Right lobe of liver (tissue), 6 donors: ENCODE measurements around the gene PRR35. TPM values are rescaled to one million over a fixed set of nuclear protein-coding genes. Genes with fewer than 3 reads are reported as not detected.

Source experiments
- ATAC-seq, 4 donors: fragments of 200-7000 bp; cut with Tn5 transposase; one replicate each; pipeline ENCODE4 v1.9.1; 2020; ENCODE audit warnings: mild to moderate bottlenecking in 4 of 4, moderate library complexity in 4 of 4
- DNase-seq, 3 donors: peaks; one replicate each; pipeline ENCODE4 v3.0.0-alpha.2; 2020
- H3K27ac ChIP-seq, 3 donors: fragments of 200-600 bp; one replicate each; pipeline ENCODE4 v1.8.0; 2022
- H3K27me3 ChIP-seq, 2 donors: fragments of 200-600 bp; one replicate each; pipeline ENCODE4 v1.8.0; 2022
- H3K36me3 ChIP-seq, 4 donors: fragments of 200-600 bp; sonication (generic) in 1 of 4; one replicate each; pipeline versions ENCODE4 v1.5.1 to v1.8.0; 2017 to 2022; ENCODE audit warnings: control low read depth in 1 of 4
- H3K4me1 ChIP-seq, 4 donors: fragments of 200-600 bp; sonication (generic) in 1 of 4; one replicate each; pipeline versions ENCODE4 v1.5.1 to v1.8.0; 2017 to 2022; ENCODE audit warnings: control low read depth in 1 of 4
- H3K4me3 ChIP-seq, 3 donors: fragments of 200-600 bp; one replicate each; pipeline ENCODE4 v1.8.0; 2022
- H3K9me3 ChIP-seq, 4 donors: fragments of 200-600 bp; sonication (generic) in 1 of 4; one replicate each; pipeline versions ENCODE4 v1.5.1 to v1.8.0; 2017 to 2022; ENCODE audit warnings: control low read depth in 1 of 4
- POLR2A ChIP-seq: fragments of 450-650 bp; IDR thresholded peaks from one replicate; pipeline ENCODE4 v1.6.1; 2017; ENCODE audit warnings: antibody characterized with exemption, mild to moderate bottlenecking
- WGBS: methylation state at CpG from one replicate; pipeline ENCODE4 v1.1.6; 2018; ENCODE audit warnings: low coverage, low lambda C conversion rate; ENCODE audit not compliant: insufficient coverage; ENCODE audit errors: missing lambda C conversion rate; 5-methylcytosine and 5-hydroxymethylcytosine counted together
- intact Hi-C, 2 donors: fragments of 100-400 bp; cut with DNase I; formaldehyde crosslinking; loops; one replicate each; pipeline versions ENCODE4 v1.11.2 to v1.14.1; 2022
- total RNA-seq, 6 experiments: library from RNA; depleted of rRNA in 2 of 6; stranded (reverse); fragments of >200 nt in 2 of 6; fragmentation: NEBNext Ultra II Directional in 3 of 6; extraction: Animal tissue kit (Norgen Biotek cat#: 25700) in 3 of 6; gene quantifications; one replicate each; pipeline versions ENCODE4 v1.1.0 to v1.2.4, GENCODE V29; 2016 to 2023
- TF ChIP-seq, protein P1 (sequence below), 4 donors: fragments of 200-600 bp in 3 of 4; fragments of 450-650 bp in 1 of 4; IDR thresholded peaks; one replicate each; pipeline versions ENCODE4 v1.5.1 to v1.8.0; 2016 to 2022; ENCODE audit warnings: antibody characterized with exemption in 4 of 4, mild to moderate bottlenecking in 2 of 4
- donor health status: DM: no; HTN: yes; CAD: no.
- donor health status: DM: no; HTN: no; CAD: no.
- donor health status: DM: no; HTN: no; CAD: no.
- donor health status: DM: no; HTN: yes; CAD: no.
- donor health status: DM: no; HTN: yes; CAD: no.

Gene PRR35
- total RNA-seq, 6 experiments from 2014 or later, result not detected

- peak overlapping the region; percentile 36 to 57 (median 56) for H3K4me3 ChIP-seq
- no peaks in the 10 kb centered on the region for H3K27me3 ChIP-seq
- DNase-seq (peak in 2 of 3 donors; percentile 81 to 83), ATAC-seq (peak; percentile 45 to 70 (median 70))
- TF ChIP-seq POLR2A, result no peak
- TF ChIP-seq, protein P1, sequence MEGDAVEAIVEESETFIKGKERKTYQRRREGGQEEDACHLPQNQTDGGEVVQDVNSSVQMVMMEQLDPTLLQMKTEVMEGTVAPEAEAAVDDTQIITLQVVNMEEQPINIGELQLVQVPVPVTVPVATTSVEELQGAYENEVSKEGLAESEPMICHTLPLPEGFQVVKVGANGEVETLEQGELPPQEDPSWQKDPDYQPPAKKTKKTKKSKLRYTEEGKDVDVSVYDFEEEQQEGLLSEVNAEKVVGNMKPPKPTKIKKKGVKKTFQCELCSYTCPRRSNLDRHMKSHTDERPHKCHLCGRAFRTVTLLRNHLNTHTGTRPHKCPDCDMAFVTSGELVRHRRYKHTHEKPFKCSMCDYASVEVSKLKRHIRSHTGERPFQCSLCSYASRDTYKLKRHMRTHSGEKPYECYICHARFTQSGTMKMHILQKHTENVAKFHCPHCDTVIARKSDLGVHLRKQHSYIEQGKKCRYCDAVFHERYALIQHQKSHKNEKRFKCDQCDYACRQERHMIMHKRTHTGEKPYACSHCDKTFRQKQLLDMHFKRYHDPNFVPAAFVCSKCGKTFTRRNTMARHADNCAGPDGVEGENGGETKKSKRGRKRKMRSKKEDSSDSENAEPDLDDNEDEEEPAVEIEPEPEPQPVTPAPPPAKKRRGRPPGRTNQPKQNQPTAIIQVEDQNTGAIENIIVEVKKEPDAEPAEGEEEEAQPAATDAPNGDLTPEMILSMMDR (IDR thresholded peaks at IDR 0.05), result no peak
- 35% methylated on average over 7 of the region's 21 CpGs for WGBS
- peaks cover 0 to 38% (median 16%) of the 10 kb centered on the region in 4 donors for H3K4me1 ChIP-seq
- no peaks in the 10 kb centered on the region for H3K9me3 ChIP-seq
- H3K27ac ChIP-seq, result peak overlapping the region; percentile 26 to 61 (median 58)
- H3K36me3 ChIP-seq, result no peaks in the 10 kb centered on the region
- intact Hi-C loops, result no loop called here
These were observed 26.1 kb upstream of the PRR35 start for GRCh38 chr16:534135-534534.

- H3K4me3 ChIP-seq, result peak overlapping the region in 1 of 3 donors; percentile 57
- DNase-seq (no peak), ATAC-seq (peak; percentile 42 to 59 (median 54))
- intact Hi-C loops, result no loop called here
- no peaks in the 10 kb centered on the region for H3K27me3 ChIP-seq
- TF ChIP-seq, protein P1 (IDR thresholded peaks at IDR 0.05), result peak in 1 of 4 donors; percentile 17
- no peak for TF ChIP-seq POLR2A
- H3K36me3 ChIP-seq, result no peaks in the 10 kb centered on the region
- H3K9me3 ChIP-seq, result no peaks in the 10 kb centered on the region
- H3K27ac ChIP-seq, result no peak overlapping the region
- H3K4me1 ChIP-seq, result peaks cover 0 to 32% (median 11%) of the 10 kb centered on the region in 4 donors
- WGBS, result 50% methylated on average over 1 of the region's 27 CpGs
These were observed 25.2 kb upstream of the PRR35 start for GRCh38 chr16:534856-535445.

DNA sequence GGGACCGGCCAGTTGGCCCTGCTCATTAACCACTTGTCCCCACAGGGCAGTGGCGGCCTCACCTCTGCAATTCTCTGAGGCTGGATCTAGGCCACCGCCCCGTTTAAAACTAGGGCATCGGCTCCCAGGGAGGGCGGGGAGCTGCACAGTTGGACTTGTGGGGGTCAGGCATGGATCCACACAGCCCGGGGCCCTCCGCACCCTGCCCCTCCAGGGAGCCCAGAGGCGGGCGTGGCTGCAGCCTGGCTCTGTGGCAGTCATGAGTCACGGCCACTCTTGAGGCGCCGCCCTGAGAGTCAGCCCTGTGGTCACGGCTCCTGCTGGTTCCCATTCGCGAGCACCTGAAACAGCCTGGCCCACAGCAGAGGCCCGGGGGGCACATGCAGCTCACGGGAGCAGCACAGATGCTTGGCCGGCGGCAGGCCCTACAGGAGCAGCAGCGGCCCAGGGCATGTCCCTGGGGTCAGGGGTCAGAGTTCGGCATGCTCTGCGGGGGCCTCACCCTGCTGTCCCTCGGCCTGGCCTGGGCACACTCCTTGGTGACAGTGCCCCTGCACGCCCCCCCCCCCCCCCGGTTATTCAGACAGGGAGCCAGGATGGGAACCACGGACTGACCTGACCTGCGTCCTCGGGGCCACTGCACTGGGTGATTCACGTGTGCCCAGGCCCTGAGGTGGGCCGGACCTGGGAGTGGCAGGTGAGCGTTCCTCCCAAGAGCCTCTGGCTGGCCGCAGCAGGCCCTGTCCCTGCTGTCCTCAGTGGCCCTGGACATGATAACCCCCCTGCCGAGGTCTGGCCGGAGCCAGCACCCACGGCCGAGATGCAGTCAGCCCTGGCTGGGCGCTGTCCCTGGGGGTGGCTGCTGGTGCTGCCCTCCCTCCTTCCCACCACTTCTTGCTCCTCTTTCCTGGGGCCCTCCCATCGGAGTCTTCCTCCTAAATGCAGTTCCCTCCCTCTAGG is 24.5 kb upstream of the PRR35 start:
- Histone ChIP-seq H3K9me3 (no peaks in the 10 kb centered on the region), H3K36me3 (no peaks in the 10 kb centered on the region), H3K27ac (no peak overlapping the region), H3K27me3 (no peaks in the 10 kb centered on the region), H3K4me3 (no peak overlapping the region), H3K4me1 (peaks cover 0 to 29% (median 11%) of the 10 kb centered on the region in 4 donors)
- intact Hi-C loops, result no loop called here
- ATAC-seq, result peak; percentile 15 to 60 (median 18)
- peak in 2 of 3 donors; percentile 64 to 87 for DNase-seq
- TF ChIP-seq, protein P1 (IDR thresholded peaks at IDR 0.05), result no peak
- TF ChIP-seq POLR2A, result no peak
- WGBS, result 52% methylated on average over 7 of the region's 39 CpGs

GRCh38 chr16:536746-537145 is 23.4 kb upstream of the PRR35 start:
- no peak for TF ChIP-seq POLR2A
- TF ChIP-seq, protein P1 (IDR thresholded peaks at IDR 0.05), result no peak
- intact Hi-C loops, result no loop called here
- H3K27me3 ChIP-seq, result no peaks in the 10 kb centered on the region
- H3K9me3 ChIP-seq, result no peaks in the 10 kb centered on the region
- no peak for ATAC-seq
- H3K27ac ChIP-seq, result no peak overlapping the region
- peaks cover 0 to 29% (median 11%) of the 10 kb centered on the region in 4 donors for H3K4me1 ChIP-seq
- no CpG with 5 or more reads among the region's 17 CpGs for WGBS
- no peak for DNase-seq
- H3K4me3 ChIP-seq, result no peak overlapping the region
- no peaks in the 10 kb centered on the region for H3K36me3 ChIP-seq
